GM12891 (cell line): ENCODE measurements around the gene TAGAP.

ENCODE experiments used
- PAX5 ChIP-seq: IDR thresholded peaks from 2 replicates; pipeline ENCODE4 v1.6.1; 2011; ENCODE audit warnings: low read length, moderate library complexity, mild to moderate bottlenecking; ENCODE audit not compliant: insufficient read depth, severe bottlenecking
- POLR2A ChIP-seq: IDR thresholded peaks from 2 replicates; pipeline ENCODE4 v1.6.1; 2011; ENCODE audit warnings: low read depth, low read length, control low read depth

DNA sequence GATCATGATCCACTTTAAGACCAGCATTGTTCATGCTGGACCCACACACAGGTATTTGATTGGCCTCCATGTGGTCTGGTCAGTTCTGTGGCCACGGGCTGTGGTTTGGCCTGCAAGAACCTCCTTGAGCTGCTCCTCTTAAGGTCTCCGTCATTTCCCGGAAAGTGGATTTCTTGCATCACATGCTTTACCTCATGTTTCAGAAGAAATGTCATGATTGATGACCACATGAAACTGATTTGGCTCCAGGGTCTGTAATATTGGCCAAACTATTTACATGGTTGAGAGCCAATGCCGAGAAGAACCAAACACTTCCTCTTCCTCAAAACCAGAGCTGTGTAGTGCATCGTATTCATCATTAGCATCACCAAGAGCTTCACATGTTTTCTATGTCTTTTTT, 31.6 kb downstream of the TAGAP start:
- TF ChIP-seq POLR2A = no peak
- no peak for TF ChIP-seq PAX5
